HG02852 (cell line): ENCODE measurements around the gene FGF10.

Experiments used
- ATAC-seq: cut with Tn5 transposase; IDR thresholded peaks from one replicate; pipeline ENCODE4 v1.9.1; 2021; ENCODE audit warnings: mild to moderate bottlenecking, moderate library complexity; ENCODE audit not compliant: unreplicated experiment

Gene FGF10

DNA sequence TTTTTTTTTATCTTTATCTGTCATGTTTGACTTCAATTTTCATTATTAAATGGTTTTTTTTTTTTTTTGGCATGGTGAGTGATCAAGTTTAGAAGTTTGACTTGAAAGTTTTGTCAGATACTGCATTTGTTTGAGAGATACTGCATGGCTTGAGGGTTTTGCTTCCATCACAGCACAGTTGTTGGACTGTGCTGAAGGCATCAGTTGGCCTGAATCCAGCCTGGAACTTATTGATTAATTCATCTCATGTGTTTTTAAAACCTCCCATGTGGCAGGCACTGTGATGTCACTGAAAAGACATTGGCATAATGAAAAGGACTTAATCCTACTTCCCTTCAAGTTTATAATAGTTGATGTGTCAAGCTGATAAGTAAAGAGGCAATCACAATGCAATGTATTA is 128.4 kb downstream of the FGF10 start:
- no peak for ATAC-seq

DNA sequence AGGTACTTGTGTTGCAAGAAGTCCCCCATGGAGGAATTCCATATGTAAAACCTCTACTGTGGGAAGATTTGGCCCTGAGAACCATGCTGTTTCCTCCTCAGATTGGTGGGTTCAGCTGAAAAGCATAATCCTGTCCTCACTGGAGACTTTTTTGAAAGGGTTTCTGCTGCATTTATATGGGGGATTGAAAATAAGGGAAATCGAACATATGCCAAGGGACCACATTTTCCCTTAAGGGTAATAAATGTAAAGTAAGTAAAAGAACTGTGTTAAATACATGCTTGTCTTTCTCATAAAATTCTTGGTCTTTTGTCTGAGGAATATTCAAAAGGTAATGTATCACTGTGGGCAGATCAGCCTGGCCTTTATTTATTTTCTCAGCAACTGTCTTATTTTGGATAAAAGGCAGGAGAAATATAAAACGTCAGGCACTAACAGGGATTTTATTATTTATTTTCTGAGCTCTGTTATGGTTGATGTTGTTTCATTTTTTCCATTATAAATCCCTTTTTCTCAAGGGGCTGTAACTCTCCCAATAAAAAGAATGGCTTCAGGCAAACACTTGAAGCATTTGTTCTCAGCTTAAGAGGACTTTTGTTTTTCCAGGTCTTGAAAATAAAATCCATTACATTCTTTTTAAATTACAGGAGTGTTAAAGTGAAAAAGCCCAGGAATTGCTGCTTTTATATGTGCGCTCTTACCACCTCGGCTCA is 131.4 kb downstream of the FGF10 start:
- ATAC-seq = no peak

GRCh38 chr5:44257221-44257620 is 132.0 kb downstream of the FGF10 start:
- ATAC-seq = no peak
